Liver (tissue), 9 donors: ENCODE results near the gene RASA1. TPM values are rescaled to one million over a fixed set of nuclear protein-coding genes. Genes with fewer than 3 reads are reported as not detected.

Experiments
- DNase-seq: peaks from one replicate; pipeline ENCODE4 v3.0.0-alpha.2; 2017; ENCODE audit warnings: low spot score
- H3K27ac ChIP-seq, 2 donors: one replicate each; pipeline ENCODE4 v1.7.0; 2013; ENCODE audit warnings: inconsistent platforms in 2 of 2, low read length in 2 of 2, control low read depth in 1 of 2, low read depth in 1 of 2, mild to moderate bottlenecking in 1 of 2
- H3K27me3 ChIP-seq, 4 donors: one replicate each; pipeline versions ENCODE4 v1.6.1 to v1.7.0; 2013; ENCODE audit warnings: low read length in 3 of 4, inconsistent platforms in 1 of 4, mild to moderate bottlenecking in 1 of 4, moderate library complexity in 1 of 4; ENCODE audit not compliant: control insufficient read depth in 4 of 4, insufficient read depth in 4 of 4
- H3K36me3 ChIP-seq, 4 donors: one replicate each; pipeline versions ENCODE4 v1.6.1 to v1.7.0; 2013; ENCODE audit warnings: low read length in 3 of 4, mild to moderate bottlenecking in 3 of 4, low read depth in 1 of 4, moderate library complexity in 1 of 4; ENCODE audit not compliant: control insufficient read depth in 4 of 4, insufficient read depth in 3 of 4
- H3K4me1 ChIP-seq, 4 donors: one replicate each; pipeline versions ENCODE4 v1.6.1 to v1.7.0; 2013; ENCODE audit warnings: low read length in 3 of 4, mild to moderate bottlenecking in 3 of 4, moderate library complexity in 1 of 4; ENCODE audit not compliant: control insufficient read depth in 4 of 4, insufficient read depth in 4 of 4
- H3K4me3 ChIP-seq, 3 donors: one replicate each; pipeline versions ENCODE4 v1.6.1 to v1.7.0; 2013; ENCODE audit warnings: low read length in 3 of 3, control low read depth in 1 of 3, low read depth in 1 of 3, mild to moderate bottlenecking in 1 of 3
- H3K9ac ChIP-seq, 2 donors: one replicate each; pipeline ENCODE4 v1.7.0; 2013; ENCODE audit warnings: low read length in 2 of 2, mild to moderate bottlenecking in 2 of 2, moderate library complexity in 2 of 2, control low read depth in 1 of 2, low read depth in 1 of 2
- H3K9me3 ChIP-seq, 4 donors: one replicate each; pipeline versions ENCODE4 v1.6.1 to v1.7.0; 2013; ENCODE audit warnings: low read length in 3 of 4; ENCODE audit not compliant: control insufficient read depth in 4 of 4
- EGR1 ChIP-seq, 2 donors: IDR thresholded peaks; 2 replicates each; pipeline ENCODE4 v1.6.1; 2016 to 2018; ENCODE audit warnings: antibody characterized with exemption in 2 of 2, low read depth in 2 of 2
- FOXA1 ChIP-seq: IDR thresholded peaks from 2 replicates; pipeline ENCODE4 v1.6.1; 2016; ENCODE audit warnings: antibody characterized with exemption
- FOXA2 ChIP-seq: IDR thresholded peaks from 2 replicates; pipeline ENCODE4 v1.6.1; 2016; ENCODE audit warnings: antibody characterized with exemption
- GABPA ChIP-seq, 2 donors: IDR thresholded peaks in 1 of 2; conservative IDR thresholded peaks in 1 of 2; 2 replicates each; pipeline ENCODE4 v1.6.1; 2016; ENCODE audit warnings: antibody characterized with exemption in 2 of 2, mild to moderate bottlenecking in 1 of 2, moderate library complexity in 1 of 2
- HNF4A ChIP-seq, 2 donors: conservative IDR thresholded peaks; 2 replicates each; pipeline ENCODE4 v1.6.1; 2016; ENCODE audit warnings: antibody characterized with exemption in 2 of 2, mild to moderate bottlenecking in 2 of 2
- HNF4G ChIP-seq: IDR thresholded peaks from 2 replicates; pipeline ENCODE4 v1.6.1; 2016; ENCODE audit warnings: antibody characterized with exemption
- RAD21 ChIP-seq, 2 donors: IDR thresholded peaks; 2 replicates each; pipeline ENCODE4 v1.6.1; 2016; ENCODE audit warnings: antibody characterized with exemption in 2 of 2, mild to moderate bottlenecking in 2 of 2
- RXRA ChIP-seq, 2 donors: IDR thresholded peaks; 2 replicates each; pipeline ENCODE4 v1.6.1; 2017 to 2018; ENCODE audit warnings: antibody characterized with exemption in 2 of 2, mild to moderate bottlenecking in 1 of 2
- SP1 ChIP-seq: IDR thresholded peaks from 2 replicates; pipeline ENCODE4 v1.6.1; 2018; ENCODE audit warnings: antibody characterized with exemption, mild to moderate bottlenecking
- TAF1 ChIP-seq: conservative IDR thresholded peaks from 2 replicates; pipeline ENCODE4 v1.6.1; 2016; ENCODE audit warnings: antibody characterized with exemption, mild to moderate bottlenecking
- YY1 ChIP-seq: IDR thresholded peaks from 2 replicates; pipeline ENCODE4 v1.6.1; 2016; ENCODE audit warnings: antibody characterized with exemption, mild to moderate bottlenecking
- WGBS: extraction: QIAGEN DNeasy Blood & Tissue Kit; methylation state at CpG from one replicate; pipeline ENCODE4 v1.1.7; 2013; 5-methylcytosine and 5-hydroxymethylcytosine counted together
- polyA plus RNA-seq, 2 donors: library from polyadenylated mRNA; stranded (reverse) in 1 of 2; unstranded in 1 of 2; fragments of 200-250 nt in 1 of 2; fragments of >200 nt in 1 of 2; fragmentation: Nextera tagmentation in 1 of 2; extraction: Ambion mirVana in 1 of 2; gene quantifications; one replicate each; pipeline versions ENCODE4 v1.2.1 to v1.2.3, GENCODE V29; 2013 to 2015
- total RNA-seq, 2 donors: library from RNA; depleted of rRNA; stranded (reverse); fragments of >200 nt; gene quantifications; one replicate each; pipeline ENCODE4 v1.2.3, GENCODE V29; 2014
- TF ChIP-seq, protein P1 (sequence below): IDR thresholded peaks from 2 replicates; pipeline ENCODE4 v1.6.1; 2016; ENCODE audit warnings: antibody characterized with exemption
- TF ChIP-seq, protein P2 (sequence below): IDR thresholded peaks from 2 replicates; pipeline ENCODE4 v1.6.1; 2016; ENCODE audit warnings: antibody characterized with exemption
- TF ChIP-seq, protein P3 (sequence below): fragments of 150-350 bp; IDR thresholded peaks from 2 replicates; pipeline ENCODE4 v1.5.1; 2017; ENCODE audit warnings: improper control_type of control experiment, low read depth, low read length; ENCODE audit not compliant: missing input control
- TF ChIP-seq, protein P4 (sequence below): IDR thresholded peaks from 2 replicates; pipeline ENCODE4 v1.6.1; 2016; ENCODE audit warnings: antibody characterized with exemption, mild to moderate bottlenecking
- TF ChIP-seq, protein P5 (sequence below): IDR thresholded peaks from 2 replicates; pipeline ENCODE4 v1.6.1; 2016; ENCODE audit warnings: antibody characterized with exemption
- donor health status: healthy.
- donor health status: healthy.
- donor health status: healthy.
- donor health status: healthy.
- donor health status: healthy.

Gene RASA1
- total and polyA plus RNA-seq, 4 donors, result 3.7 to 18.1 (median 7.0) TPM

DNA sequence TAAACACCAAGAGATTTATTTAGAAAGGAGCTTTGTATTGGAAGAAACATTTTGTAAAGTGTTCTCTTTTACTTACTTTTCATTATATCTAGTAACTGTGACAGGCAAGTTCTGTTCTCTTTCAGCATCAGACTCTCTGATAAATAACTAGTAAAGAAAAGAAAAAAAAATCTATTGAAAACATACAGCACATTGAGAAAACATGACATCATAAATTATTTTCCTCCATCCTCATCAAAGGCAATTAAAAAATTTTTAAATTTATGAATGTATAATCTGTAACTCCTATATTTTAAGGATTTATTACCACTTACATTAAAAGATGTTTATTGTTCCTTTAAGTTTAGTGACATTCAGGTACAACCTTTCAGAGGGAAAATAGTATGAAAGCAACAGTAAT is 133.9 kb downstream of the RASA1 start:
- DNase-seq, result no peak
- Histone ChIP-seq H3K9ac (no peak overlapping the region), H3K27me3 (no peaks in the 10 kb centered on the region), H3K4me3 (no peak overlapping the region), H3K36me3 (peaks cover 6 to 55% (median 31%) of the 10 kb centered on the region in 4 donors), H3K4me1 (peaks cover 2 to 20% (median 14%) of the 10 kb centered on the region in 4 donors), H3K9me3 (no peaks in the 10 kb centered on the region), H3K27ac (no peak overlapping the region)
- TF ChIP-seq HNF4A (conservative IDR thresholded peaks at IDR 0.05), result no peak
- TF ChIP-seq, protein P1, sequence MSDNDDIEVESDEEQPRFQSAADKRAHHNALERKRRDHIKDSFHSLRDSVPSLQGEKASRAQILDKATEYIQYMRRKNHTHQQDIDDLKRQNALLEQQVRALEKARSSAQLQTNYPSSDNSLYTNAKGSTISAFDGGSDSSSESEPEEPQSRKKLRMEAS, result no peak
- TF ChIP-seq, protein P2, sequence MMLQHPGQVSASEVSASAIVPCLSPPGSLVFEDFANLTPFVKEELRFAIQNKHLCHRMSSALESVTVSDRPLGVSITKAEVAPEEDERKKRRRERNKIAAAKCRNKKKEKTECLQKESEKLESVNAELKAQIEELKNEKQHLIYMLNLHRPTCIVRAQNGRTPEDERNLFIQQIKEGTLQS, result no peak
- no peak for TF ChIP-seq RXRA (IDR thresholded peaks at IDR 0.05)
- no peak for TF ChIP-seq GABPA (IDR thresholded peaks at IDR 0.05 in 1 of 2, conservative IDR thresholded peaks at IDR 0.05 in 1 of 2)
- no peak for TF ChIP-seq TAF1
- TF ChIP-seq RAD21 (IDR thresholded peaks at IDR 0.05), result no peak
- TF ChIP-seq, protein P3, sequence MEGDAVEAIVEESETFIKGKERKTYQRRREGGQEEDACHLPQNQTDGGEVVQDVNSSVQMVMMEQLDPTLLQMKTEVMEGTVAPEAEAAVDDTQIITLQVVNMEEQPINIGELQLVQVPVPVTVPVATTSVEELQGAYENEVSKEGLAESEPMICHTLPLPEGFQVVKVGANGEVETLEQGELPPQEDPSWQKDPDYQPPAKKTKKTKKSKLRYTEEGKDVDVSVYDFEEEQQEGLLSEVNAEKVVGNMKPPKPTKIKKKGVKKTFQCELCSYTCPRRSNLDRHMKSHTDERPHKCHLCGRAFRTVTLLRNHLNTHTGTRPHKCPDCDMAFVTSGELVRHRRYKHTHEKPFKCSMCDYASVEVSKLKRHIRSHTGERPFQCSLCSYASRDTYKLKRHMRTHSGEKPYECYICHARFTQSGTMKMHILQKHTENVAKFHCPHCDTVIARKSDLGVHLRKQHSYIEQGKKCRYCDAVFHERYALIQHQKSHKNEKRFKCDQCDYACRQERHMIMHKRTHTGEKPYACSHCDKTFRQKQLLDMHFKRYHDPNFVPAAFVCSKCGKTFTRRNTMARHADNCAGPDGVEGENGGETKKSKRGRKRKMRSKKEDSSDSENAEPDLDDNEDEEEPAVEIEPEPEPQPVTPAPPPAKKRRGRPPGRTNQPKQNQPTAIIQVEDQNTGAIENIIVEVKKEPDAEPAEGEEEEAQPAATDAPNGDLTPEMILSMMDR, result no peak
- TF ChIP-seq HNF4G, result no peak
- TF ChIP-seq, protein P4, sequence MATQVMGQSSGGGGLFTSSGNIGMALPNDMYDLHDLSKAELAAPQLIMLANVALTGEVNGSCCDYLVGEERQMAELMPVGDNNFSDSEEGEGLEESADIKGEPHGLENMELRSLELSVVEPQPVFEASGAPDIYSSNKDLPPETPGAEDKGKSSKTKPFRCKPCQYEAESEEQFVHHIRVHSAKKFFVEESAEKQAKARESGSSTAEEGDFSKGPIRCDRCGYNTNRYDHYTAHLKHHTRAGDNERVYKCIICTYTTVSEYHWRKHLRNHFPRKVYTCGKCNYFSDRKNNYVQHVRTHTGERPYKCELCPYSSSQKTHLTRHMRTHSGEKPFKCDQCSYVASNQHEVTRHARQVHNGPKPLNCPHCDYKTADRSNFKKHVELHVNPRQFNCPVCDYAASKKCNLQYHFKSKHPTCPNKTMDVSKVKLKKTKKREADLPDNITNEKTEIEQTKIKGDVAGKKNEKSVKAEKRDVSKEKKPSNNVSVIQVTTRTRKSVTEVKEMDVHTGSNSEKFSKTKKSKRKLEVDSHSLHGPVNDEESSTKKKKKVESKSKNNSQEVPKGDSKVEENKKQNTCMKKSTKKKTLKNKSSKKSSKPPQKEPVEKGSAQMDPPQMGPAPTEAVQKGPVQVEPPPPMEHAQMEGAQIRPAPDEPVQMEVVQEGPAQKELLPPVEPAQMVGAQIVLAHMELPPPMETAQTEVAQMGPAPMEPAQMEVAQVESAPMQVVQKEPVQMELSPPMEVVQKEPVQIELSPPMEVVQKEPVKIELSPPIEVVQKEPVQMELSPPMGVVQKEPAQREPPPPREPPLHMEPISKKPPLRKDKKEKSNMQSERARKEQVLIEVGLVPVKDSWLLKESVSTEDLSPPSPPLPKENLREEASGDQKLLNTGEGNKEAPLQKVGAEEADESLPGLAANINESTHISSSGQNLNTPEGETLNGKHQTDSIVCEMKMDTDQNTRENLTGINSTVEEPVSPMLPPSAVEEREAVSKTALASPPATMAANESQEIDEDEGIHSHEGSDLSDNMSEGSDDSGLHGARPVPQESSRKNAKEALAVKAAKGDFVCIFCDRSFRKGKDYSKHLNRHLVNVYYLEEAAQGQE, result no peak
- TF ChIP-seq SP1, result no peak

DNA sequence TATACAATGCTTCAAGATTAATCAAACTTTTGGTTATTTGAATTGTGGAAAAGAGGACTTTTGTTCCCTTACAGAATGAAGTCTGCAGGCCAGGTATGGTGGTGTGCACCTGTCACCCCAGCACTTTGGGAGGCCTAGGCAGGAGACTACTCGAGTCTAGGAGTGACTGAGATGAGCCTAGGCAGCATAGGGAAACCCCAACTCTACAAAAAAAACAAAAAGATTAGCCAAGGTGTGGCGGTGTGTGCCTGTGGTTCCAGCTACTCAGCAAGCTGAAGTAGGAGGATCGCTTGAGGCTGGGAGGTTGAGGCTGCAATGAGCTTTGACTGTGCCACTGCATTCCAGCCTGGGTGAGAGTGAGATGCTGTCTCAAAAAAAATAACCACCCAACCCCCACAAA is 135.7 kb downstream of the RASA1 start:
- Histone ChIP-seq H3K9me3 (no peaks in the 10 kb centered on the region), H3K27ac (no peak overlapping the region), H3K36me3 (peaks cover 8 to 65% (median 40%) of the 10 kb centered on the region in 4 donors), H3K9ac (no peak overlapping the region), H3K27me3 (no peaks in the 10 kb centered on the region), H3K4me1 (peaks cover 2 to 14% (median 8%) of the 10 kb centered on the region in 4 donors), H3K4me3 (no peak overlapping the region)
- 94% methylated on average over 3 of the region's 3 CpGs for WGBS
- TF ChIP-seq, protein P2, result no peak
- TF ChIP-seq, protein P3, result no peak
- TF ChIP-seq, protein P4, result no peak
- TF ChIP-seq SP1, result no peak
- TF ChIP-seq FOXA2, result no peak
- no peak for TF ChIP-seq YY1
- TF ChIP-seq RAD21 (IDR thresholded peaks at IDR 0.05), result no peak
- TF ChIP-seq EGR1 (IDR thresholded peaks at IDR 0.05; ENCODE audit: low read depth in 2 of 2), result no peak
- TF ChIP-seq FOXA1, result no peak
- TF ChIP-seq, protein P5, sequence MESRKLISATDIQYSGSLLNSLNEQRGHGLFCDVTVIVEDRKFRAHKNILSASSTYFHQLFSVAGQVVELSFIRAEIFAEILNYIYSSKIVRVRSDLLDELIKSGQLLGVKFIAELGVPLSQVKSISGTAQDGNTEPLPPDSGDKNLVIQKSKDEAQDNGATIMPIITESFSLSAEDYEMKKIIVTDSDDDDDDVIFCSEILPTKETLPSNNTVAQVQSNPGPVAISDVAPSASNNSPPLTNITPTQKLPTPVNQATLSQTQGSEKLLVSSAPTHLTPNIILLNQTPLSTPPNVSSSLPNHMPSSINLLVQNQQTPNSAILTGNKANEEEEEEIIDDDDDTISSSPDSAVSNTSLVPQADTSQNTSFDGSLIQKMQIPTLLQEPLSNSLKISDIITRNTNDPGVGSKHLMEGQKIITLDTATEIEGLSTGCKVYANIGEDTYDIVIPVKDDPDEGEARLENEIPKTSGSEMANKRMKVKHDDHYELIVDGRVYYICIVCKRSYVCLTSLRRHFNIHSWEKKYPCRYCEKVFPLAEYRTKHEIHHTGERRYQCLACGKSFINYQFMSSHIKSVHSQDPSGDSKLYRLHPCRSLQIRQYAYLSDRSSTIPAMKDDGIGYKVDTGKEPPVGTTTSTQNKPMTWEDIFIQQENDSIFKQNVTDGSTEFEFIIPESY, result no peak
- no peak for DNase-seq
